ENCODE results near the gene ZNF782.
A peak's percentile ranks its signal among the peaks of the same experiment; 100 is the strongest.
"Not testable (repeated sequence)": the region's sequence is repeated elsewhere in the genome, so short reads cannot be mapped to it uniquely, and the experiment has no call there.

Gene ZNF782

GRCh38 chr9:96871176-96871575 lies 16.9 kb upstream of the ZNF782 start:
- H3K27ac ChIP-seq: no peak overlapping the region
- H3K36me3 ChIP-seq: no peaks in the 10 kb centered on the region
- DNase-seq: no peak
- H3K4me3 ChIP-seq (ENCODE audit: low read depth, low read length): no peak overlapping the region
- no peak for TF ChIP-seq CTCF (IDR thresholded peaks at IDR 0.05; ENCODE audit: low read depth, low read length)
- H3K9me3 ChIP-seq (ENCODE audit: severe bottlenecking): no peaks in the 10 kb centered on the region
- no peaks in the 10 kb centered on the region for H3K27me3 ChIP-seq (ENCODE audit: insufficient read depth, low read depth, severe bottlenecking)

GRCh38 chr9:96868709-96869108 lies 14.4 kb upstream of the ZNF782 start:
- no peaks in the 10 kb centered on the region for H3K9me3 ChIP-seq (ENCODE audit: severe bottlenecking)
- DNase-seq: no peak
- H3K27me3 ChIP-seq (ENCODE audit: insufficient read depth, low read depth, severe bottlenecking): no peaks in the 10 kb centered on the region
- H3K36me3 ChIP-seq: no peaks in the 10 kb centered on the region
- no peak for TF ChIP-seq CTCF (IDR thresholded peaks at IDR 0.05; ENCODE audit: low read depth, low read length)
- H3K4me3 ChIP-seq (ENCODE audit: low read depth, low read length): no peak overlapping the region
- no peak overlapping the region for H3K27ac ChIP-seq

- Histone ChIP-seq H3K4me3 (ENCODE audit: low read depth, low read length) (no peak overlapping the region), H3K36me3 (no peaks in the 10 kb centered on the region), H3K27me3 (ENCODE audit: insufficient read depth, low read depth, severe bottlenecking) (no peaks in the 10 kb centered on the region), H3K27ac (no peak overlapping the region), H3K9me3 (ENCODE audit: severe bottlenecking) (no peaks in the 10 kb centered on the region)
- TF ChIP-seq CTCF (IDR thresholded peaks at IDR 0.05; ENCODE audit: low read depth, low read length): no peak
- no peak for DNase-seq
These were observed 12.9 kb upstream of the ZNF782 start for GRCh38 chr9:96867079-96867804.

GRCh38 chr9:96865240-96865639 lies 10.9 kb upstream of the ZNF782 start:
- H3K27ac ChIP-seq; H3K27me3 ChIP-seq (ENCODE audit: insufficient read depth, low read depth, severe bottlenecking); H3K4me3 ChIP-seq (ENCODE audit: low read depth, low read length); H3K9me3 ChIP-seq (ENCODE audit: severe bottlenecking); H3K36me3 ChIP-seq; DNase-seq: not testable (repeated sequence)

- Histone ChIP-seq H3K36me3 (no peaks in the 10 kb centered on the region), H3K9me3 (ENCODE audit: severe bottlenecking) (no peaks in the 10 kb centered on the region), H3K4me3 (ENCODE audit: low read depth, low read length) (no peak overlapping the region), H3K27me3 (ENCODE audit: insufficient read depth, low read depth, severe bottlenecking) (no peaks in the 10 kb centered on the region), H3K27ac (peak overlapping the region; percentile 48)
- TF ChIP-seq CTCF (IDR thresholded peaks at IDR 0.05; ENCODE audit: low read depth, low read length): no peak
- peak; percentile 91 for DNase-seq
These were observed 5.3 kb upstream of the ZNF782 start for GRCh38 chr9:96859461-96860198.

GRCh38 chr9:96858670-96859069 lies 4.4 kb upstream of the ZNF782 start:
- no peak overlapping the region for H3K4me3 ChIP-seq (ENCODE audit: low read depth, low read length)
- no peak for DNase-seq
- H3K36me3 ChIP-seq: no peaks in the 10 kb centered on the region
- H3K9me3 ChIP-seq (ENCODE audit: severe bottlenecking): no peaks in the 10 kb centered on the region
- H3K27me3 ChIP-seq (ENCODE audit: insufficient read depth, low read depth, severe bottlenecking): no peaks in the 10 kb centered on the region
- H3K27ac ChIP-seq: no peak overlapping the region
- TF ChIP-seq CTCF (IDR thresholded peaks at IDR 0.05; ENCODE audit: low read depth, low read length): no peak

Data from WERI-Rb-1 (cell line).